Fibroblast of lung (primary cell): ENCODE data around the gene HRH3.

Experiments used
- CTCF ChIP-seq, 2 donors: IDR thresholded peaks in 1 of 2; conservative IDR thresholded peaks in 1 of 2; 1 replicate in 1 of 2; 2 replicates in 1 of 2; pipeline ENCODE4 v1.5.1; 2011 to 2012; ENCODE audit warnings: low read length in 2 of 2, control low read depth in 1 of 2, inconsistent platforms in 1 of 2, low read depth in 1 of 2, mild to moderate bottlenecking in 1 of 2
- EZH2 ChIP-seq: IDR thresholded peaks from 2 replicates; pipeline ENCODE4 v1.5.1; 2012; ENCODE audit warnings: low read length, control low read depth, mild to moderate bottlenecking; ENCODE audit errors: missing control alignments

- TF ChIP-seq CTCF (conservative IDR thresholded peaks at IDR 0.05 in 1 of 2, IDR thresholded peaks at IDR 0.05 in 1 of 2; ENCODE audit: low read depth in 1 of 2, low read length in 2 of 2) = no peak
- TF ChIP-seq EZH2 = no peak
These were observed 24.3 kb downstream of the HRH3 start for GRCh38 chr20:62195736-62196135.
